Loucy (cell line): Measurements from ENCODE around the gene ZNF780B.

Experiments used
- H2AFZ ChIP-seq: fragments of 200-600 bp; sonication (generic); 2 replicates; pipeline ENCODE4 v1.6.0; 2016; ENCODE audit warnings: antibody characterized with exemption, mild to moderate bottlenecking, low read length, moderate library complexity
- H3F3A ChIP-seq: fragments of 200-600 bp; 2 replicates; pipeline ENCODE4 v1.6.0; 2016; ENCODE audit warnings: antibody characterized with exemption, low read depth, mild to moderate bottlenecking
- H3K27me3 ChIP-seq: fragments of 200-600 bp; sonication (generic); 2 replicates; pipeline ENCODE4 v1.6.1; 2014; ENCODE audit warnings: low read length, mild to moderate bottlenecking; ENCODE audit not compliant: insufficient read depth, poor library complexity, severe bottlenecking
- H3K36me3 ChIP-seq: fragments of 200-600 bp; sonication (generic); 2 replicates; pipeline ENCODE4 v1.6.1; 2016; ENCODE audit warnings: low read length; ENCODE audit not compliant: insufficient read depth
- H3K4me1 ChIP-seq: fragments of 200-600 bp; sonication (generic); 2 replicates; pipeline ENCODE4 v1.5.1; 2014; ENCODE audit warnings: low read length, mild to moderate bottlenecking; ENCODE audit not compliant: insufficient read depth, poor library complexity, severe bottlenecking
- H3K4me2 ChIP-seq: fragments of 200-600 bp; sonication (generic); 2 replicates; pipeline ENCODE4 v1.6.0; 2014; ENCODE audit warnings: antibody characterized with exemption, low read length, low read depth, mild to moderate bottlenecking; ENCODE audit not compliant: poor library complexity, severe bottlenecking
- H3K4me3 ChIP-seq: fragments of 200-600 bp; sonication (generic); 2 replicates; pipeline ENCODE4 v1.5.1; 2014; ENCODE audit warnings: low read length, mild to moderate bottlenecking, mixed read lengths; ENCODE audit not compliant: poor library complexity, severe bottlenecking
- H3K79me2 ChIP-seq: fragments of 200-600 bp; sonication (generic); 2 replicates; pipeline ENCODE4 v1.6.1; 2014; ENCODE audit warnings: low read length; ENCODE audit not compliant: insufficient read depth
- H3K9ac ChIP-seq: fragments of 200-600 bp; sonication (generic); 2 replicates; pipeline ENCODE4 v1.6.0; 2014; ENCODE audit warnings: mild to moderate bottlenecking, low read depth, low read length, moderate library complexity; ENCODE audit not compliant: poor library complexity, severe bottlenecking
- H3K9me2 ChIP-seq: fragments of 200-600 bp; sonication (generic); replicated peaks from 2 replicates; pipeline ENCODE4 v1.6.1; 2016; ENCODE audit warnings: low read depth, low read length, mixed read lengths
- H3K9me3 ChIP-seq: fragments of 200-600 bp; sonication (generic); 2 replicates; pipeline ENCODE4 v1.6.1; 2014; ENCODE audit warnings: mild to moderate bottlenecking, antibody characterized with exemption, low read length, low read depth; ENCODE audit not compliant: insufficient read depth
- H4K20me1 ChIP-seq: fragments of 200-600 bp; sonication (generic); 2 replicates; pipeline ENCODE4 v1.6.0; 2014; ENCODE audit warnings: antibody characterized with exemption, low read length, mild to moderate bottlenecking; ENCODE audit not compliant: insufficient read depth, poor library complexity, severe bottlenecking
- CTCF ChIP-seq: fragments of 200-600 bp; sonication (generic); conservative IDR thresholded peaks from 2 replicates; pipeline ENCODE4 v1.5.1; 2014; ENCODE audit warnings: mild to moderate bottlenecking, antibody characterized with exemption, low read length
- EZH2phosphoT487 ChIP-seq: fragments of 200-600 bp; IDR thresholded peaks from 2 replicates; pipeline ENCODE4 v1.6.1; 2018; ENCODE audit warnings: antibody characterized with exemption, mild to moderate bottlenecking, moderate library complexity, borderline replicate concordance

Gene ZNF780B

DNA sequence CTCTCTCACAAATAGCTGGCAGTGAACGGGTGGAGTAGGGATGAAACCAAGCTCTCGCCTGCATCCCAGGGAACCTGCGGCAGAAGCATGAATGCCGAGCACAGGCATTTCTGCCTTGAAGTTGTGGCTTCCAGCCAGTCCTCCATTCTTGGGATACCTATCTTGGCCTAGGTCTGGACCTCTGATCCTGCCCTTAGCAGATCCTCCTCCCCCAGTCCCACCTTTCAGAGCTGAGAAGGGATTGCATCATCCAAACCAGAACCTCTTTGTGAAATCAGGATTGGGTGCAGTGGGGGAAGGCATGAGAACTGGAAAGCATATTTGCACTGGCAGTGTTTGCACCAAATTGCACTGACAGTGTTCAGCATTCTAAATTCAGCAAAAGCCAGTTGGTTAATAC lies 28.9 kb upstream of the ZNF780B start:
- Histone ChIP-seq H4K20me1 (peaks cover 2% of the 10 kb centered on the region), H3K4me3 (no peak overlapping the region), H3K79me2 (peaks cover 28% of the 10 kb centered on the region), H3K9me3 (no peaks in the 10 kb centered on the region), H3K36me3 (peaks cover 36% of the 10 kb centered on the region), H3F3A (no peaks in the 10 kb centered on the region), H3K4me1 (peaks cover 14% of the 10 kb centered on the region), H2AFZ (no peak overlapping the region), H3K4me2 (no peak overlapping the region), H3K9me2 (no peaks in the 10 kb centered on the region), H3K27me3 (no peaks in the 10 kb centered on the region), H3K9ac (no peak overlapping the region)
- TF ChIP-seq CTCF (no peak), EZH2phosphoT487 (no peak)

DNA sequence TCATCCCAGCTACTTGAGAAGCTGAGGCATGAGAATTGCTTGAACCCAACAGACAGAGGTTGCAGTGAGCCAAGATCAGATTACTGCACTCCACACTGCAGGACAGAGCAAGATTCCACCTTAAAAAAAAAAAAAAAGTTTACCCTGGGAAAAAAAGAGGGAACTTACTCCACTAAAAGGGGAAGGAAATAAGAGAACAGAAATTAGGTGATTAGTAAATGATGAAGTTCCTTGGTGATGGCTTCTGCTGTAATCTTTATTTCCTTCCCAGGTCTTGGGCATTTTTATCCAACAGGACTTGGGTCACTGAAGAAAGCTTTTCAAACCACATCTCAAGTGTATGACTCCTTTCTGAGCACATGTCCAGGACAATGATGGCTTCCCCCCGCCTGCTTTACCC lies 25.4 kb upstream of the ZNF780B start:
- Histone ChIP-seq H3K36me3 (peaks cover 71% of the 10 kb centered on the region), H4K20me1 (no peaks in the 10 kb centered on the region), H3K4me1 (no peaks in the 10 kb centered on the region), H3K4me2 (no peak overlapping the region), H3K27me3 (no peaks in the 10 kb centered on the region), H3K4me3 (no peak overlapping the region), H3K79me2 (no peaks in the 10 kb centered on the region; the same call in 1 of the 2 replicates), H3K9me2 (no peaks in the 10 kb centered on the region), H2AFZ (no peak overlapping the region), H3K9me3 (peaks cover 12% of the 10 kb centered on the region), H3K9ac (no peak overlapping the region), H3F3A (no peaks in the 10 kb centered on the region)
- TF ChIP-seq CTCF, result no peak
- TF ChIP-seq EZH2phosphoT487, result no peak

DNA sequence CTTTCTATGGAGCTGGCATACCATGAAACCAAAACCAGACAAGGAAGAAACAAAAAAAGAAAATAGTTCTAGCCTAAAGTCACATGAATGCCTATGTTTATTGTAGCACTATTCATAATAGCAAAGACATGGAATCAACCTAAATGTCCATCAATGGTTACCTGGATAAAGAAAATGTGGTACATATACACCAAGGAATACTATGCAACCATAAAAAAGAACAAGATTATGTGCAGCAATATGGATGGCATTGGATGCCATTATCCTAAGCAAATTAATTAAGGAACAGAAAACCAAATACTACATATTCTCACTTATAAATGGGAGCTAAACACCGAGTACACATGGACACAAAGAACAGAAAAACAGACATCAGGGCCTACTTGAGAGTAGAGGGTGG lies 24.3 kb upstream of the ZNF780B start:
- Histone ChIP-seq H3F3A (no peaks in the 10 kb centered on the region), H3K4me2 (no peak overlapping the region), H3K9me2 (no peaks in the 10 kb centered on the region), H3K36me3 (peaks cover 82% of the 10 kb centered on the region), H3K27me3 (no peaks in the 10 kb centered on the region), H3K79me2 (no peaks in the 10 kb centered on the region; the same call in 1 of the 2 replicates), H2AFZ (no peak overlapping the region), H3K4me3 (no peak overlapping the region), H3K9ac (no peak overlapping the region), H3K9me3 (peaks cover 12% of the 10 kb centered on the region), H3K4me1 (no peaks in the 10 kb centered on the region), H4K20me1 (no peaks in the 10 kb centered on the region)
- no peak for TF ChIP-seq CTCF
- no peak for TF ChIP-seq EZH2phosphoT487
